SK-N-SH treated with all-trans-retinoic acid at 6 μM for 48 hours (cell line): Measurements from ENCODE around the gene SLX1A.

Source experiments
- ATAC-seq: fragments of 200-7000 bp; cut with Tn5 transposase; 3 replicates; pipeline ENCODE4 v1.9.1; 2020; ENCODE audit warnings: mild to moderate bottlenecking, moderate library complexity
- ARNTL ChIP-seq: fragments of 450-650 bp; formaldehyde crosslinking; IDR thresholded peaks from 2 replicates; pipeline ENCODE4 v1.5.0; 2020; ENCODE audit warnings: low read depth, mild to moderate bottlenecking, moderate library complexity, borderline replicate concordance
- CSDC2 ChIP-seq: fragments of 250-450 bp; sonication (Bioruptor Pico); IDR thresholded peaks from 2 replicates; pipeline ENCODE4 v1.5.0; 2020; ENCODE audit warnings: mild to moderate bottlenecking, moderate library complexity
- ESRRG ChIP-seq: fragments of 250-450 bp; sonication (Bioruptor Pico); IDR thresholded peaks from 2 replicates; pipeline ENCODE4 v1.6.1; 2021; ENCODE audit warnings: mild to moderate bottlenecking
- GLIS3 ChIP-seq: fragments of 250-450 bp; sonication (Bioruptor Pico); IDR thresholded peaks from 2 replicates; pipeline ENCODE4 v1.5.0; 2020; ENCODE audit warnings: mild to moderate bottlenecking, moderate library complexity
- ISL1 ChIP-seq: fragments of 250-450 bp; sonication (Bioruptor Pico); IDR thresholded peaks from 2 replicates; pipeline ENCODE4 v2.1.2; 2022; ENCODE audit warnings: mild to moderate bottlenecking, moderate library complexity
- OSR1 ChIP-seq: fragments of 250-450 bp; sonication (Bioruptor Pico); IDR thresholded peaks from 2 replicates; pipeline ENCODE4 v1.8.0; 2022; ENCODE audit warnings: moderate library complexity, mild to moderate bottlenecking, inconsistent platforms
- PPARA ChIP-seq: fragments of 250-450 bp; sonication (Bioruptor Pico); IDR thresholded peaks from 2 replicates; pipeline ENCODE4 v1.5.0; 2020; ENCODE audit warnings: mild to moderate bottlenecking, borderline replicate concordance
- RARB ChIP-seq: fragments of 250-450 bp; sonication (Bioruptor Pico); IDR thresholded peaks from 2 replicates; pipeline ENCODE4 v1.8.0; 2021; ENCODE audit warnings: mild to moderate bottlenecking, moderate library complexity
- SNAI2 ChIP-seq: fragments of 250-450 bp; sonication (Bioruptor Pico); IDR thresholded peaks from 2 replicates; pipeline ENCODE4 v1.5.0; 2020; ENCODE audit warnings: mild to moderate bottlenecking, moderate library complexity
- TCF4 ChIP-seq: fragments of 250-450 bp; sonication (Bioruptor Pico); IDR thresholded peaks from 2 replicates; pipeline ENCODE4 v1.8.0; 2021; ENCODE audit warnings: mild to moderate bottlenecking, moderate library complexity, borderline replicate concordance
- TOX ChIP-seq: fragments of 250-450 bp; sonication (Bioruptor Pico); IDR thresholded peaks from 2 replicates; pipeline ENCODE4 v1.8.0; 2021; ENCODE audit warnings: mild to moderate bottlenecking, moderate library complexity, borderline replicate concordance
- TSHZ2 ChIP-seq: fragments of 250-450 bp; sonication (Bioruptor Pico); IDR thresholded peaks from 2 replicates; pipeline ENCODE4 v1.5.0; 2020; ENCODE audit warnings: mild to moderate bottlenecking, moderate library complexity
- ZC3H10 ChIP-seq: fragments of 250-450 bp; sonication (Bioruptor Pico); IDR thresholded peaks from 2 replicates; pipeline ENCODE4 v1.5.1; 2021; ENCODE audit warnings: mild to moderate bottlenecking, moderate library complexity
- ZFP3 ChIP-seq: fragments of 250-450 bp; sonication (Bioruptor Pico); IDR thresholded peaks from 2 replicates; pipeline ENCODE4 v1.5.0; 2020; ENCODE audit warnings: mild to moderate bottlenecking, moderate library complexity
- ZFP30 ChIP-seq: fragments of 450-650 bp; formaldehyde crosslinking; IDR thresholded peaks from 2 replicates; pipeline ENCODE4 v1.5.0; 2022; ENCODE audit warnings: mild to moderate bottlenecking, moderate library complexity
- ZNF565 ChIP-seq: fragments of 450-650 bp; formaldehyde crosslinking; conservative IDR thresholded peaks from 2 replicates; pipeline ENCODE4 v1.5.0; 2020; ENCODE audit warnings: low read depth, mild to moderate bottlenecking, moderate library complexity
- ZNF8 ChIP-seq: fragments of 450-650 bp; formaldehyde crosslinking; IDR thresholded peaks from 2 replicates; pipeline ENCODE4 v1.5.0; 2020; ENCODE audit warnings: mild to moderate bottlenecking, moderate library complexity
- TF ChIP-seq, protein P1 (sequence below): fragments of 250-450 bp; sonication (Bioruptor Pico); IDR thresholded peaks from 2 replicates; pipeline ENCODE4 v1.5.1; 2021; ENCODE audit warnings: mild to moderate bottlenecking, moderate library complexity
- TF ChIP-seq, protein P2 (sequence below): fragments of 250-450 bp; sonication (Bioruptor Pico); IDR thresholded peaks from 2 replicates; pipeline ENCODE4 v1.8.0; 2020; ENCODE audit warnings: mild to moderate bottlenecking, moderate library complexity, borderline replicate concordance
- TF ChIP-seq, protein P3 (sequence below): fragments of 250-450 bp; sonication (Bioruptor Pico); IDR thresholded peaks from 2 replicates; pipeline ENCODE4 v1.5.1; 2020; ENCODE audit warnings: low read depth, mild to moderate bottlenecking, moderate library complexity
- TF ChIP-seq, protein P4 (sequence below): fragments of 250-450 bp; sonication (Bioruptor Pico); IDR thresholded peaks from 2 replicates; pipeline ENCODE4 v1.8.0; 2021; ENCODE audit warnings: low read depth, mild to moderate bottlenecking, moderate library complexity, borderline replicate concordance

The SLX1A gene

DNA sequence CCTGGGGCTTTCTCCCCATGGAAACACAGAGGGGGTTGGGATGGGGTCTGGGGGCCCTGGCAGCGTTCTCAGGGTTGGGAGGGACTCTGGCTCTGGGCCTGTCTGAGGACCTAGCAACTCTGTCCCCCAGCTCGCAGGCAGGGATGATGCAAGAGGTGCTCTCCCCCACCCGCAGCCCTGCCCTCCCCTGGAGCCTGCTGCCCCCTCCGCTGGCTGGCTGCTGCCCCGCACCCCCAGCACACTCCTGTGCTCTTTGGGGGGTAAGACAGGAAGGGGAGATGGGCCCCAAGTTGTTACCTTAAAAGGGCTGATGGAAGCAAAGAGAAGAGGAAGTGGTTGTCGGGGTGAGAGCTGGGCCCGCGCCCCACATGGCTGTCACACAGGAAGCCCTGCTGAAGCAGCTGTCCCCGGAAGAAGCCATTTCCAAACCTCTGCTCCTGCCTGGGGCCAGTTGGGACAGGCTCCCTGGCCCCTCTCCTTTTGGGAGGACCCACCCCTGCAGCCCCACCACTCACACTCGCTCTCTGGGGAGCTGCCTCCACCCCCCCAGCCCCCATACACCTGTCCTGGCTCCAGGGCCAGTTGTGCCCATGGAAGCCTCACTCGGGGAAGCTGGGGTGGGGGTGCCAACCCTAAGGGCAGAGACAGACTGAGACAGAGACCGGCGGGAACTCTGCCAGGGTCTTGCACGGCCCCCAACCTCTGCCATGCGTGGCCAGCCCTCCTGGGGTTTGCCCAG, 7.8 kb upstream of the SLX1A start:
- TF ChIP-seq ZNF8 (CRISPR knock-in tag) (no peak), ARNTL (CRISPR knock-in tag) (no peak)
- ATAC-seq, result no peak

- ATAC-seq, result no peak
- TF ChIP-seq, protein P1, sequence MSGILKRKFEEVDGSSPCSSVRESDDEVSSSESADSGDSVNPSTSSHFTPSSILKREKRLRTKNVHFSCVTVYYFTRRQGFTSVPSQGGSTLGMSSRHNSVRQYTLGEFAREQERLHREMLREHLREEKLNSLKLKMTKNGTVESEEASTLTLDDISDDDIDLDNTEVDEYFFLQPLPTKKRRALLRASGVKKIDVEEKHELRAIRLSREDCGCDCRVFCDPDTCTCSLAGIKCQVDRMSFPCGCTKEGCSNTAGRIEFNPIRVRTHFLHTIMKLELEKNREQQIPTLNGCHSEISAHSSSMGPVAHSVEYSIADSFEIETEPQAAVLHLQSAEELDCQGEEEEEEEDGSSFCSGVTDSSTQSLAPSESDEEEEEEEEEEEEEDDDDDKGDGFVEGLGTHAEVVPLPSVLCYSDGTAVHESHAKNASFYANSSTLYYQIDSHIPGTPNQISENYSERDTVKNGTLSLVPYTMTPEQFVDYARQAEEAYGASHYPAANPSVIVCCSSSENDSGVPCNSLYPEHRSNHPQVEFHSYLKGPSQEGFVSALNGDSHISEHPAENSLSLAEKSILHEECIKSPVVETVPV, result no peak
- no peak for TF ChIP-seq ZNF565 (CRISPR knock-in tag)
- no peak for TF ChIP-seq ZFP3 (CRISPR knock-in tag)
- TF ChIP-seq, protein P2, sequence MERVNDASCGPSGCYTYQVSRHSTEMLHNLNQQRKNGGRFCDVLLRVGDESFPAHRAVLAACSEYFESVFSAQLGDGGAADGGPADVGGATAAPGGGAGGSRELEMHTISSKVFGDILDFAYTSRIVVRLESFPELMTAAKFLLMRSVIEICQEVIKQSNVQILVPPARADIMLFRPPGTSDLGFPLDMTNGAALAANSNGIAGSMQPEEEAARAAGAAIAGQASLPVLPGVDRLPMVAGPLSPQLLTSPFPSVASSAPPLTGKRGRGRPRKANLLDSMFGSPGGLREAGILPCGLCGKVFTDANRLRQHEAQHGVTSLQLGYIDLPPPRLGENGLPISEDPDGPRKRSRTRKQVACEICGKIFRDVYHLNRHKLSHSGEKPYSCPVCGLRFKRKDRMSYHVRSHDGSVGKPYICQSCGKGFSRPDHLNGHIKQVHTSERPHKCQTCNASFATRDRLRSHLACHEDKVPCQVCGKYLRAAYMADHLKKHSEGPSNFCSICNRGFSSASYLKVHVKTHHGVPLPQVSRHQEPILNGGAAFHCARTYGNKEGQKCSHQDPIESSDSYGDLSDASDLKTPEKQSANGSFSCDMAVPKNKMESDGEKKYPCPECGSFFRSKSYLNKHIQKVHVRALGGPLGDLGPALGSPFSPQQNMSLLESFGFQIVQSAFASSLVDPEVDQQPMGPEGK (CRISPR knock-in tag), result no peak
- no peak for TF ChIP-seq OSR1 (CRISPR knock-in tag)
- TF ChIP-seq, protein P3, sequence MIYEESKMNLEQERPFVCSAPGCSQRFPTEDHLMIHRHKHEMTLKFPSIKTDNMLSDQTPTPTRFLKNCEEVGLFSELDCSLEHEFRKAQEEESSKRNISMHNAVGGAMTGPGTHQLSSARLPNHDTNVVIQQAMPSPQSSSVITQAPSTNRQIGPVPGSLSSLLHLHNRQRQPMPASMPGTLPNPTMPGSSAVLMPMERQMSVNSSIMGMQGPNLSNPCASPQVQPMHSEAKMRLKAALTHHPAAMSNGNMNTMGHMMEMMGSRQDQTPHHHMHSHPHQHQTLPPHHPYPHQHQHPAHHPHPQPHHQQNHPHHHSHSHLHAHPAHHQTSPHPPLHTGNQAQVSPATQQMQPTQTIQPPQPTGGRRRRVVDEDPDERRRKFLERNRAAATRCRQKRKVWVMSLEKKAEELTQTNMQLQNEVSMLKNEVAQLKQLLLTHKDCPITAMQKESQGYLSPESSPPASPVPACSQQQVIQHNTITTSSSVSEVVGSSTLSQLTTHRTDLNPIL (CRISPR knock-in tag), result no peak
- no peak for TF ChIP-seq ARNTL (CRISPR knock-in tag)
- no peak for TF ChIP-seq ISL1 (CRISPR knock-in tag)
- TF ChIP-seq ZC3H10 (CRISPR knock-in tag), result no peak
- TF ChIP-seq, protein P4, sequence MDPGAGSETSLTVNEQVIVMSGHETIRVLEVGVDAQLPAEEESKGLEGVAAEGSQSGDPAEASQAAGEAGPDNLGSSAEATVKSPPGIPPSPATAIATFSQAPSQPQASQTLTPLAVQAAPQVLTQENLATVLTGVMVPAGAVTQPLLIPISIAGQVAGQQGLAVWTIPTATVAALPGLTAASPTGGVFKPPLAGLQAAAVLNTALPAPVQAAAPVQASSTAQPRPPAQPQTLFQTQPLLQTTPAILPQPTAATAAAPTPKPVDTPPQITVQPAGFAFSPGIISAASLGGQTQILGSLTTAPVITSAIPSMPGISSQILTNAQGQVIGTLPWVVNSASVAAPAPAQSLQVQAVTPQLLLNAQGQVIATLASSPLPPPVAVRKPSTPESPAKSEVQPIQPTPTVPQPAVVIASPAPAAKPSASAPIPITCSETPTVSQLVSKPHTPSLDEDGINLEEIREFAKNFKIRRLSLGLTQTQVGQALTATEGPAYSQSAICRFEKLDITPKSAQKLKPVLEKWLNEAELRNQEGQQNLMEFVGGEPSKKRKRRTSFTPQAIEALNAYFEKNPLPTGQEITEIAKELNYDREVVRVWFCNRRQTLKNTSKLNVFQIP (CRISPR knock-in tag), result no peak
- no peak for TF ChIP-seq TCF4
- TF ChIP-seq ESRRG (CRISPR knock-in tag), result no peak
- TF ChIP-seq PPARA (CRISPR knock-in tag), result no peak
- TF ChIP-seq GLIS3 (CRISPR knock-in tag), result no peak
- TF ChIP-seq, all 23 proteins: peak for 0
These were observed 7.3 kb upstream of the SLX1A start for GRCh38 chr16:30186444-30186781.

DNA sequence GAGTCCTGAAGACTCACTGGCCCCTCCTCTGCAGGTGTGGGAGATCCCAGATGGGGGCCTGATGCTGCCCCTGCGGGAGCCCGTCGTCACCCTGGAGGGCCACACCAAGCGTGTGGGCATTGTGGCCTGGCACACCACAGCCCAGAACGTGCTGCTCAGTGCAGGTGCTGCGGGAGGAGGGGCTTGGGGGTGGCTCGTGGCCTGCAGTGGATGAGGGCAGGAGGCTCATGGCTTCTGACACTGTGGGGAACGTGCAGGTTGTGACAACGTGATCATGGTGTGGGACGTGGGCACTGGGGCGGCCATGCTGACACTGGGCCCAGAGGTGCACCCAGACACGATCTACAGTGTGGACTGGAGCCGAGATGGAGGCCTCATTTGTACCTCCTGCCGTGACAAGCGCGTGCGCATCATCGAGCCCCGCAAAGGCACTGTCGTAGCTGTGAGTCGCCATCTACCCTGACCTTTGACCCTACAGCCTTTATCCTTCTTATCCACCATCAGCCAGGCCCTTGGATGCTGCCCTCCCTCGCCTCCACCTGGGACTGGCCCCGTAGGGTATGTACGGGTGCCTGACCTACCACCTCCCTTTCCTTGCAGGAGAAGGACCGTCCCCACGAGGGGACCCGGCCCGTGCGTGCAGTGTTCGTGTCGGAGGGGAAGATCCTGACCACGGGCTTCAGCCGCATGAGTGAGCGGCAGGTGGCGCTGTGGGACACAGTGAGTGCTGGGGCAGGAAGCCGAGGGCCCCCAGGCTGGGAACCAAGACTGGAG, 6.7 kb upstream of the SLX1A start:
- no peak for ATAC-seq
- TF ChIP-seq GLIS3 (CRISPR knock-in tag), result no peak
- TF ChIP-seq TOX (CRISPR knock-in tag), result no peak
- no peak for TF ChIP-seq TSHZ2 (CRISPR knock-in tag)
- TF ChIP-seq, protein P3 (CRISPR knock-in tag), result no peak
- no peak for TF ChIP-seq ESRRG (CRISPR knock-in tag)
- TF ChIP-seq SNAI2 (CRISPR knock-in tag), result no peak
- TF ChIP-seq, protein P1, result no peak
- no peak for TF ChIP-seq ZFP3 (CRISPR knock-in tag)
- no peak for TF ChIP-seq ARNTL (CRISPR knock-in tag)
- TF ChIP-seq RARB (CRISPR knock-in tag), result no peak
- no peak for TF ChIP-seq ZFP30 (CRISPR knock-in tag)
- no peak for TF ChIP-seq ZNF8 (CRISPR knock-in tag)
- TF ChIP-seq CSDC2 (CRISPR knock-in tag), result no peak
- no peak for TF ChIP-seq PPARA (CRISPR knock-in tag)
- no peak for TF ChIP-seq ZC3H10 (CRISPR knock-in tag)
- no peak for TF ChIP-seq ISL1 (CRISPR knock-in tag)
- TF ChIP-seq, protein P4 (CRISPR knock-in tag), result no peak
